Right lobe of liver (tissue), 6 donors: Measurements from ENCODE around the gene SDF2L1. TPM values are rescaled to one million over a fixed set of nuclear protein-coding genes. Genes with fewer than 3 reads are reported as not detected.

Experiments
- ATAC-seq, 4 donors: fragments of 200-7000 bp; cut with Tn5 transposase; one replicate each; pipeline ENCODE4 v1.9.1; 2020; ENCODE audit warnings: mild to moderate bottlenecking in 4 of 4, moderate library complexity in 4 of 4
- DNase-seq, 3 donors: peaks; one replicate each; pipeline ENCODE4 v3.0.0-alpha.2; 2020
- H3K27ac ChIP-seq, 3 donors: fragments of 200-600 bp; one replicate each; pipeline ENCODE4 v1.8.0; 2022
- H3K27me3 ChIP-seq, 2 donors: fragments of 200-600 bp; one replicate each; pipeline ENCODE4 v1.8.0; 2022
- H3K36me3 ChIP-seq, 4 donors: fragments of 200-600 bp; sonication (generic) in 1 of 4; one replicate each; pipeline versions ENCODE4 v1.5.1 to v1.8.0; 2017 to 2022; ENCODE audit warnings: control low read depth in 1 of 4
- H3K4me1 ChIP-seq, 4 donors: fragments of 200-600 bp; sonication (generic) in 1 of 4; one replicate each; pipeline versions ENCODE4 v1.5.1 to v1.8.0; 2017 to 2022; ENCODE audit warnings: control low read depth in 1 of 4
- H3K4me3 ChIP-seq, 3 donors: fragments of 200-600 bp; one replicate each; pipeline ENCODE4 v1.8.0; 2022
- H3K9me3 ChIP-seq, 4 donors: fragments of 200-600 bp; sonication (generic) in 1 of 4; one replicate each; pipeline versions ENCODE4 v1.5.1 to v1.8.0; 2017 to 2022; ENCODE audit warnings: control low read depth in 1 of 4
- CTCF ChIP-seq, 4 donors: fragments of 200-600 bp in 3 of 4; fragments of 450-650 bp in 1 of 4; IDR thresholded peaks; one replicate each; pipeline versions ENCODE4 v1.5.1 to v1.8.0; 2016 to 2022; ENCODE audit warnings: antibody characterized with exemption in 4 of 4, mild to moderate bottlenecking in 2 of 4
- POLR2A ChIP-seq: fragments of 450-650 bp; IDR thresholded peaks from one replicate; pipeline ENCODE4 v1.6.1; 2017; ENCODE audit warnings: antibody characterized with exemption, mild to moderate bottlenecking
- whole genome bisulfite sequencing: methylation state at CpG from one replicate; pipeline ENCODE4 v1.1.6; 2018; ENCODE audit warnings: low coverage, low lambda C conversion rate; ENCODE audit not compliant: insufficient coverage; ENCODE audit errors: missing lambda C conversion rate; 5-methylcytosine and 5-hydroxymethylcytosine counted together
- intact Hi-C, 2 donors: fragments of 100-400 bp; cut with DNase I; formaldehyde crosslinking; loops; one replicate each; pipeline versions ENCODE4 v1.11.2 to v1.14.1; 2022
- total RNA-seq, 6 experiments: library from RNA; depleted of rRNA in 2 of 6; stranded (reverse); fragments of >200 nt in 2 of 6; fragmentation: NEBNext Ultra II Directional in 3 of 6; extraction: Animal tissue kit (Norgen Biotek cat#: 25700) in 3 of 6; gene quantifications; one replicate each; pipeline versions ENCODE4 v1.1.0 to v1.2.4, GENCODE V29; 2016 to 2023
- donor health status: DM: no; HTN: yes; CAD: no.
- donor health status: DM: no; HTN: no; CAD: no.
- donor health status: DM: no; HTN: no; CAD: no.
- donor health status: DM: no; HTN: yes; CAD: no.
- donor health status: DM: no; HTN: yes; CAD: no.

Gene SDF2L1
- total RNA-seq, 6 experiments from 2014 or later = 33.1 to 85.7 (median 71.6) TPM

- WGBS = no CpG with 5 or more reads among the region's 23 CpGs
- TF ChIP-seq POLR2A (no peak), CTCF (IDR thresholded peaks at IDR 0.05) (no peak)
- no peaks in the 10 kb centered on the region for H3K4me1 ChIP-seq
- no peak overlapping the region for H3K27ac ChIP-seq
- no peaks in the 10 kb centered on the region for H3K27me3 ChIP-seq
- no peak for ATAC-seq
- intact Hi-C loops = no loop called here
- H3K36me3 ChIP-seq = peaks cover 0 to 42% (median 23%) of the 10 kb centered on the region in 4 donors
- no peak for DNase-seq
- H3K4me3 ChIP-seq = no peak overlapping the region
- no peaks in the 10 kb centered on the region for H3K9me3 ChIP-seq
Observed at GRCh38 chr22:21686634-21687393, 44.7 kb downstream of the SDF2L1 start.

- H3K4me1 ChIP-seq = no peaks in the 10 kb centered on the region
- DNase-seq = no peak
Observed at GRCh38 chr22:21687685-21688259, 45.7 kb downstream of the SDF2L1 start.

GRCh38 chr22:21688341-21688705, 46.2 kb downstream of the SDF2L1 start:
- no peak overlapping the region for H3K4me3 ChIP-seq
- ATAC-seq (no peak), DNase-seq (no peak)
- no peaks in the 10 kb centered on the region for H3K4me1 ChIP-seq
- 90% methylated on average over 2 of the region's 6 CpGs for WGBS
- intact Hi-C loops = no loop called here
- TF ChIP-seq CTCF (IDR thresholded peaks at IDR 0.05) (no peak), POLR2A (no peak)
- no peak overlapping the region for H3K27ac ChIP-seq
- H3K36me3 ChIP-seq = peaks cover 0 to 35% (median 18%) of the 10 kb centered on the region in 4 donors
- no peaks in the 10 kb centered on the region for H3K27me3 ChIP-seq
- H3K9me3 ChIP-seq = no peaks in the 10 kb centered on the region

More at GRCh38 chr22:21687685-21688259, 45.7 kb downstream of the SDF2L1 start:
- WGBS = 100% methylated on average over 1 of the region's 11 CpGs
- no peak overlapping the region for H3K27ac ChIP-seq
- no peak overlapping the region for H3K4me3 ChIP-seq
- ATAC-seq = no peak
- H3K36me3 ChIP-seq = peaks cover 0 to 35% (median 19%) of the 10 kb centered on the region in 4 donors
- no peaks in the 10 kb centered on the region for H3K27me3 ChIP-seq
- TF ChIP-seq CTCF (IDR thresholded peaks at IDR 0.05) (no peak), POLR2A (no peak)
- intact Hi-C loops = no loop called here
- no peaks in the 10 kb centered on the region for H3K9me3 ChIP-seq

- WGBS = 100% methylated on average over 5 of the region's 20 CpGs
- DNase-seq (no peak), ATAC-seq (peak in 1 of 4 donors; percentile 4)
Observed at GRCh38 chr22:21688706-21689381, 46.7 kb downstream of the SDF2L1 start.

More at GRCh38 chr22:21688706-21689381, 46.7 kb downstream of the SDF2L1 start:
- Histone ChIP-seq H3K9me3 (no peaks in the 10 kb centered on the region), H3K36me3 (peaks cover 0 to 39% (median 18%) of the 10 kb centered on the region in 4 donors), H3K4me3 (no peak overlapping the region), H3K27me3 (no peaks in the 10 kb centered on the region), H3K4me1 (no peaks in the 10 kb centered on the region), H3K27ac (no peak overlapping the region)
- intact Hi-C loops = no loop called here
- TF ChIP-seq POLR2A (no peak), CTCF (IDR thresholded peaks at IDR 0.05) (no peak)
